Measurements from ENCODE around the gene PPP2R1B. TPM values are rescaled to one million over a fixed set of nuclear protein-coding genes. Genes with fewer than 3 reads are reported as not detected.
"Not testable (repeated sequence)": the region's sequence is repeated elsewhere in the genome, so short reads cannot be mapped to it uniquely, and the experiment has no call there.

PPP2R1B gene
- total RNA-seq, 1 donor from 2014 or later, result 22.0 TPM

GRCh38 chr11:111785076-111785475 lies 18.9 kb upstream of the PPP2R1B start:
- FAIRE-seq (no peak), DNase-seq (ENCODE audit: low spot score in 2 of 2) (no peak)

GRCh38 chr11:111784311-111784710 lies 18.1 kb upstream of the PPP2R1B start:
- DNase-seq (ENCODE audit: low spot score in 2 of 2); FAIRE-seq: not testable (repeated sequence)

GRCh38 chr11:111782109-111782741 lies 16.0 kb upstream of the PPP2R1B start:
- FAIRE-seq (no peak), DNase-seq (ENCODE audit: low spot score in 2 of 2) (no peak)

GRCh38 chr11:111779118-111779517 lies 12.9 kb upstream of the PPP2R1B start:
- no peak for DNase-seq (ENCODE audit: low spot score in 2 of 2)
- no peak for FAIRE-seq

DNA sequence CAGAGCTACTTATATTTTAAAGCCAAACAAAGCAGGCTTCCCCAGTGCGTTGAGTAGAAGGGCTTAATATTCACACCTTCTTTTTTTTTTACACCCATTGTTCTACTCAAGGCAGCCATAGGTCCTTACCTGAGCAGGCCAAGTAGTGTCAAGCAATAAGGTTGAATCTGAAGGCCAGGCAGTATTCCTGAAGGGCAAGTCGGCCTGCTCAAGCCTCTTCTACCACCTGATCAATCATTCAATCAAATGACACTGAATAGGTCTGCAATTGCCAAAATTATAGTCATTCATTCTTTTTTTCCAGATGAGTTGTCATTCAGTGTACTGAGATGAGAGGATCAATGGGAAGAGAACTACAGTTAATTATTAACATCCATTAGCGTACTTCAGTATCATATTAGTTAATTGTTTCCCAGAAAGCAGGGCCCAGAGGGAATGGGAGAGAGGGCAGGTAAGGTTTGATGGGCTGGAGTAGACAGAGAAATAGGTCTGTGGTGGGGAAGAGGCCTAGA lies 11.9 kb upstream of the PPP2R1B start:
- FAIRE-seq (no peak), DNase-seq (ENCODE audit: low spot score in 2 of 2) (no peak)

DNA sequence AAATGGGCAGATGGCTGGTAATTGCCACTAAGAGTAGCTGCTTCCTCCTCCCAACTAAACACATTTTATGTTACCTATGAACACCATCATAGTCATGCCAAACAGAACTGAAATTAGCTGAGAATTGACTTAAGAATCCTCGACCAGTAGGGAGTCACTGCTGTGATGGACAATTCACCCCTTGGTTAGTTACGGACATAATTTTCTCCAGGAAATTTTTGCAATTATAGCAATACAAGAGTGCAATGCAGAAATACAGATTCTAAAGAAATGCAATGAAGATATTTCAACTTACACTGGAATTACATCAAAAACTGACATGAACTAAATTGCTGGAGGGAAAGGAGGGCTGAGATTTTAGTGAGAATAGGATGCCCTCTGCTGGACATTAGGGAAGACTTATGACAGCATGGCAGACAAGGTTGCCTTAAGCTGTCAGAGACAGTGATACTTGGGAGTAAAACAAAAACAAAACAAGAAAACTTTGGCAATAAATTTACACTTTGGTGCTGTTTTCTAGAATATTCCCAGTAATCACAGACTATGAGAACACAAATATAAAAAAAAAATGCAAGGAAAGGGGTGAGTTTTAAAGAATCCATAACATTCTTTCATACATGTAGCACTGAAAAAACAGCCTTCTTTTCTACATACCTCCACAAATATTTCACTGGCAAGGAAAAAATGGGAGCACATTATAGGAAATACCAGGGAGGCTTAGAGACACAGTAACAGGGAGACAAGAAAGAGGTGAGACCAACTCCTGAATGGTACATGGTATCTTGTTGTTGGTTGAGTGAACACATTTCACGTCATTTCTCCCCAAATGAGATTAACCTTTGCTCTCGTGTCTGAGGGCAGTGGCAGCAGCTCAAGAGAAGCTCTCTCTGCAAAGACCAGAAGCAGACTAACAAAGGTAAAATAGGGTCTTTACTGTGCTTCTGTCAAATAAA lies 11.2 kb upstream of the PPP2R1B start:
- FAIRE-seq, result peak; percentile 88
- peak; percentile 49 to 60 for DNase-seq (ENCODE audit: low spot score in 2 of 2)

DNA sequence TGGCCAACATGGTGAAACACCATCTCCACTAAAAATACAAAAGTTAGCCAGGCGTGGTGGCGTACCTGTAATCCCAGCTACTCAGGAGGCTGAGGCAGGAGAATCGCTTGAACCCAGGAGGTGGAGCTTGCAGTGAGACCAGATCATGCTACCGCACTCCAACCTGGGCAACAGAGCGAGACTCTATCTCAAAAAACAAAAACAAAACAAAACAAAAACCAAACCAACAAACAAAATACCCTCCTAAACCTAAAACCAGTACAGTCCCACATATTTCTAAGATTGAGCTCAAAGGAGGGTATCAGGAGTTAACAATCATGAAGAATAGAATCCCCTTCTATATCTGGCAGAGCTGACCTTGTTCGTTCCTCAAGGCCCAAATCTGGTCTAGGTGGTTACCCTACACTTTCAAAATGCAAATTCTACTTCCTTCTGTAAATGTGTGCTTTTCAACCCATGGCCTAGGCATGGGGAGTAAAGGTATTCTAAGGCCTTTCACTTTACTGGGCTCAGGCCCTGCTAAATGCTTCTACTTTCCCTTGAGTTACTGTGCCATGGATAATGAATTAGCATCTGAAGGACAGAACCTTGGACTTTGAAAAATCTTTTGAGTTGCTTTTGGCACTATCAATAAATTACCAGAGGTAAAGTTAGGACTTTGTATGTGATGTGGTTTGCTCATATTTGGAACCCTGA lies 10.4 kb upstream of the PPP2R1B start:
- no peak for FAIRE-seq

DNA sequence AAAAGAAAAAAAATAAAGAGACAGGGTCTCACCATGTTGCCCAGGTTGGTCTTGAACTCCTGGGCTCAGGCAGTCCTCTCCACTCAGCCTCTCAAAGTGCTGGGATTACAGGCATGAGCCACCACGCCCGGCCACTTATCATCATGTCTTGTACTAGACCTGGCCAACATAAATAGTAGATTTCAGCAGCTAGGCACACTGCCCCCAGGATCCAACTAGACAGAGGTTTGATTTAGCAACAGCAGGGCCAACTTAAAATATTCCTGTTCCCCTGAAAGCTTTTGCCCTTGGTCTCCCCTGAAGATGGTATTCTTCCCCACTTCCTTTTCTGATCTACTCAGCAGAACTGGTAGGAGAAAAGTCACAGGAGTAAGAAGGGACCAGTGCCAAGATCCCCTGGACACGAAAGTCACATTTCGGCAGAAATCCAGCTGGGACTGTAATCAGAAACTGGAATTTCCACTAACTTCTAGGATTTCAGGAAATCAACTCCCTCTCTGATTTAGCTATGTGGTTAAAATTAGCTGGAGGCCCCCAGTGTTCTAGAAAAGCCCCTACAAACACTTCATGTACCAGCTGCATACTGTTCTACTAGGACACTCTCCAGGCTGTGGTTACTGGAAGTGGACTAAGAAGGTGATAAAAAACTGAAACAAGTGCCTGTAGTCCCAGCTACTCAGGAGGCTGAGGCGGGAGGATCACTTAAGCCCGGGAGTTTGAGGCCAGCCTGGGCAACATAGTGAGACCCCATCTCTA lies 8.9 kb upstream of the PPP2R1B start:
- FAIRE-seq, result no peak
- no peak for DNase-seq (ENCODE audit: low spot score in 2 of 2)

More for the DNA sequence above, 10.4 kb upstream of the PPP2R1B start:
- DNase-seq (ENCODE audit: low spot score in 2 of 2), result no peak

DNA sequence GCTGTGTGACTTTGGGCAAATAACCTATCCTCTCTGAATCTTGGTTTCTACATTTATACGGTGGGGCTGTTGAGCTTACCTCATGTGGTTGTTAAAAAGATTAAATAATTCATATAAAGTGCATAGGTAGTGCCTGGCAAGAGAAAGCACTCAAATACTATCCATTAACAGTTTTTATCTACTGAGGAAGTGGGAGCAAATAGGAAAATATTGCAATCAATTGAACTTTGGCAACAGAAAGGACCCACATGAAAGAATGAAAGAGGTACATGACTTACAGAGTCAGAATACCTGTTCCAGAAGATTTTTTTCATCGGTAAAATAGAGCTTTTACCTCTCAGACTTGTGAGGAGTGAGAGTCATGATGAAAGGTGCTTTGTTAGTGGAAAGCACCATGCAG lies 6.3 kb upstream of the PPP2R1B start:
- no peak for DNase-seq (ENCODE audit: low spot score in 2 of 2)
- FAIRE-seq, result no peak

DNA sequence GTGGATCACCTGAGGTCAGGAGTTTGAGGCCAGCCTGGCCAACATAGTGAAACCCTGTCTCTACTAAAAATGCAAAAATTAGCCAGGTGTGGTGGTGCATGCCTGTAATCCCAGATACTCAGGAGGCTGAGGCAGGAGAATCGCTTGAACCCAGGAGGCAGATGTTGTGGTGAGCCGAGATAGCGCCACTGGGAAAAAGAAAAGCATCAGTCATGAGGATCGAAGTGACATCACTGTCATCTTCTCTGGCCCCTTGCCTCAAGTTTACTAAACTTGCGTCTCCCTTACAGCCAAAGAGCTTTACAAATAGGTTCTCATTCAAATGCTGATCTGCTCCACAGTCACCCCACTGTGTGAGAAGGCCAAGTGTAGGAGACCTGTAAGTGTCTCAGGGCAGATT lies 5.0 kb upstream of the PPP2R1B start:
- FAIRE-seq, result not testable (repeated sequence)

GRCh38 chr11:111770581-111771134 lies 4.5 kb upstream of the PPP2R1B start:
- FAIRE-seq, result no peak
- DNase-seq (ENCODE audit: low spot score in 2 of 2), result no peak

More for the DNA sequence above, 5.0 kb upstream of the PPP2R1B start:
- DNase-seq (ENCODE audit: low spot score in 2 of 2), result not testable (repeated sequence)

- FAIRE-seq, result no peak
- no peak for DNase-seq (ENCODE audit: low spot score in 2 of 2)
Measured at GRCh38 chr11:111766834-111767142, 599 bp upstream of the PPP2R1B start.

DNA sequence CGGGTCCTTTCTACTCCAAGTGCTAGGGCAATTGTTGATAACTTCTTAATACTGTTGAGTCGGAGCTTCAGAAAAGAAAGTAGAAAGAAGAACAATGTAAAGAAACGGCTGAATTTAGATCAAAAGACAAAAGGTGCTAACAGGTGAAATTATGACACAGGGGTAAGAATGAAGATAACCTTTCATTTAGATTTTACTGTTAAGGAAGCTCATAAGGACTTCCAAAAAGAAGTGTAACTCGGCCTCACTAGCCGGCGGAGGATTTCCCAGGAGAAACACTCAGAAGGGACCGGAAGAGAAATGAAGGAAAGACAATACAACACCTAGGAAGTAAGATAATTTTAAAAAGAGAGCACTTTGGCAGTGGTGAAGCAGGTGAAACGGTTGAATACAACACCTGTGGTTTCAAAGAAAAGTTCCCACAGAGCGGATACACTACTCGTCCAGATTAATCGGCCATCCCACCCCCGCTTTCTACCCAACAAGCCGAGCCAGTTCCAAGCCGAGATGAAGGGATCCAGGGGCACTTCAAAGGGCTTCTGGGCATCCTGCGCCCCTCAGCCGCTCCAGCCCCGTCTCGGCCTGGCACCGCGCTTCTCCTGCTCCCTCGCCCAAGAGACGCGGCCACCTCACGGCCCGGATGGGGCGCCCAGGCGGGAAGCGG lies 737 bp downstream of the PPP2R1B start:
- peak; percentile 42 to 49 for DNase-seq (ENCODE audit: low spot score in 2 of 2)
- FAIRE-seq, result no peak

GRCh38 chr11:111764621-111765020 lies 1.6 kb downstream of the PPP2R1B start:
- DNase-seq (ENCODE audit: low spot score in 2 of 2), result no peak
- FAIRE-seq, result no peak

DNA sequence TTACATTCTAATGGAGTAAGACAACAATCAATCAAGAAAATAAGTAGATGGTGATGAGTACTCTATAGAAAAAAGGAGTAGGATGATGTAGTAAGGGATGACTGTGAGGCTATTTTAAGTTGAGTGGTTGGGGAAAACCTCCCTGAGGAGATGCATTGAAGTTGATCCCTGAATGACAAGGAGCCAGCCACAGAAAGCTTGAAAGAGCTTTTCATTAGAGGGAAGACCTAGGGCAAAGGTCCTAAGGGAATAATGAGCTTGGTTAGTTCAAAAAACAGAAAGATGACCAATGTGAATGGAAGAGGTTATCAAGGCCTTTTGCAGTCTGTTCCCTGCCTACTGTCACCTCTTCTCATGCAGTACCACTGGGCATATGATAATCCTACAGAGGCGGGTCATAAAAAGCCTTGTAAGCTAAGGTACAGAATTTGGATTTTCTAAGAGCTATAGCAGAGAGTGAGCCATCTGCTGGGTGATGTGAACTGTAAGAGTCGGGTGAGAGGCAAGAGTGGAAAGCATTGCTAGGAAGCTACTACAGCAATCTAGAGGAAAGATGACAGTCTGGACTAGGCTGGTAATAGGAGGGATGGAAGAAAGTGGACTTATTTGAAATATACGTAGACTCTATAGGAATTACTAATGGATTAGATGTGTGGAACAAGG lies 3.1 kb downstream of the PPP2R1B start:
- no peak for FAIRE-seq
- peak in 1 of 2 donors; percentile 40 for DNase-seq (ENCODE audit: low spot score in 2 of 2)

DNA sequence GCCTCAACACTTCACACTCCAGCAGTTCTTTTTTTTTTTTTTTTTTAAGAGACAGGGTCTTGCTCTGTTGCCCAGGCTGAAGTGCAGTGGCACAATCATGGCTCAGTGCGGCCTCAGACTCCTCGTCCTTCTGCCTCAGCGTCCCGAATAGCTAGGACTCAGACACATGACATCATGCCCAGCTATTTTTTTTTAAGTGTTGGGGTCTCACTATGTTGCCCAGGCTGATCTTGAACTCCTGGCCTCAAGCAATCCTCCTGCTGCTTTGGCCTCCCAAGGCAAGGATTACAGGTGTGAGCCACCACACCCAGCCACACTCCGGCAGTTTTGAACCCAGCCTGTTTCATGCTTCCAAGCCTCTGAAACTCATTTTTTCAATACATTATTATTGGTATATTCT lies 3.7 kb downstream of the PPP2R1B start:
- FAIRE-seq, result no peak
- no peak for DNase-seq (ENCODE audit: low spot score in 2 of 2)

GRCh38 chr11:111761036-111761435 lies 5.2 kb downstream of the PPP2R1B start:
- no peak for FAIRE-seq
- DNase-seq (ENCODE audit: low spot score in 2 of 2), result no peak

GRCh38 chr11:111759778-111760407 lies 6.3 kb downstream of the PPP2R1B start:
- DNase-seq (ENCODE audit: low spot score in 2 of 2) (no peak), FAIRE-seq (no peak)

All from frontal cortex (tissue), 4 donors.